Rectal smooth muscle tissue (tissue), 1 donor: ENCODE data around the gene CNNM2.
A peak's percentile ranks its signal among the peaks of the same experiment; 100 is the strongest.

ENCODE experiments used
- H3K27ac ChIP-seq: one replicate; pipeline ENCODE4 v1.7.0; 2013; ENCODE audit warnings: low read depth, low read length, inconsistent platforms
- H3K27me3 ChIP-seq: one replicate; pipeline ENCODE4 v1.7.0; 2013; ENCODE audit warnings: low read length; ENCODE audit not compliant: control insufficient read depth, insufficient read depth
- H3K36me3 ChIP-seq: one replicate; pipeline ENCODE4 v1.7.0; 2013; ENCODE audit warnings: low read length; ENCODE audit not compliant: control insufficient read depth, insufficient read depth
- H3K4me1 ChIP-seq: one replicate; pipeline ENCODE4 v1.7.0; 2013; ENCODE audit warnings: low read length; ENCODE audit not compliant: control insufficient read depth, insufficient read depth
- H3K4me3 ChIP-seq: one replicate; pipeline ENCODE4 v1.7.0; 2013; ENCODE audit warnings: low read length
- H3K9ac ChIP-seq: one replicate; pipeline ENCODE4 v1.7.0; 2013; ENCODE audit warnings: low read length

The CNNM2 gene

DNA sequence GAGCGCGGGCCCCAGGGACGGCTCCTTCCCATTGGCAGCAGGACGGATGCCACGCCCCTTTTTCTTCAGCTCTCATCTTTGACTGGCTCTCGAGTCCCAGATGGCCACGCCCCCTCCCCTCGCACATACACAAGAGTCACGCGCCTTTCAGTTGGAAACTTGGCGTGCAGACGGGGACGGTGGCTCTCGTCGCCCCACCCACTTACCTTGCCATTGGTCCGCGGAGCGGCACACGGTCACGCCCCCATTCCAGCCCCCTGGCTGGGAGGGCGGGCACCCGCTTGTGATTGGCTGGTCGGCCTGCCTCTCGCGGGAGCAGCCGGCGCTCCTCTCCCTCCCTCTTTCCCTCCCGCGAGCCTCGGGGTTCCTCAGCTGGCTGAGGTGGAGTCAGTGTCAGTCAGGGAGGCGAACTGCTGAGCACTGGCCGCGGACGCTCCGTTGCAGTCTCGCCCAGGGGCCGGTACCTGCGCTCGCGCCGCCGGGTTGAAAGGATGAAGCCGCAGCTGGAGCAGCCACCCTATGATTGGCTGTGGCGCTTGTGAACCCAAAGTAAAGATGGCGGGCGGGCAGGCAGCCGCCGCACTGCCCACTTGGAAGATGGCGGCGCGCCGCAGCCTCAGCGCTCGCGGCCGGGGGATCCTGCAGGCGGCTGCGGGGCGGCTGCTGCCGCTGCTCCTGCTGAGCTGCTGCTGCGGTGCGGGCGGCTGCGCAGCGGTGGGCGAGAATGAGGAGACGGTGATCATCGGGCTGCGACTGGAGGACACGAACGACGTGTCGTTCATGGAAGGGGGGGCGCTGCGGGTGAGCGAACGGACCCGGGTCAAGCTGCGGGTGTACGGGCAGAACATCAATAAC lies at the start of gene CNNM2:
Gene CNNM2, plus strand, starts transcription at position 333 of the 855 bp plus-strand sequence. Its CDS starts 187 bp downstream, at position 520.
- Histone ChIP-seq H3K27me3 (no peaks in the 10 kb centered on the region), H3K4me1 (peaks cover 4% of the 10 kb centered on the region)

DNA sequence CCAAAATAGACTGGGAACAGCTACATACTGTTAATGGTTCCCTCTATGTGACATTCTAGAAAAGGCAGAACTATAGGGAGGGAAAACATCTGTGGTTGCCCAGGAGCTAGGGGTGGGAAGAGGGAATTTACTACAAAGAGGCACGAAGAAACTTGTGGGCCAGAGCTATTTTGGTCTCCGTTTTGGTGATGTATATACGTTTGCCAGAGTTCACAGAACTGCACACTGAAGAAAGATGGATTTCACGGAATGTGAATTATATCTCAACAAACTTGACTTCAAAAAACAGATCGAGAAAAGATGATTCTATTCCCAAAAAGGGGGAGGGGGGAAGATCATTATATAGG lies 49.2 kb upstream of the CNNM2 start:
- Histone ChIP-seq H3K36me3 (no peaks in the 10 kb centered on the region), H3K9ac (peak overlapping the region; percentile 33), H3K27me3 (no peaks in the 10 kb centered on the region), H3K4me3 (peak overlapping the region; percentile 66), H3K4me1 (no peaks in the 10 kb centered on the region), H3K27ac (no peak overlapping the region)

More for the DNA sequence above, at the start of gene CNNM2:
- H3K9ac ChIP-seq = peak within 1 kb of the TSS; percentile 66
- H3K36me3 ChIP-seq = no peaks in the 10 kb centered on the region
- peak within 1 kb of the TSS; percentile 84 for H3K27ac ChIP-seq
- peak within 1 kb of the TSS; percentile 93 for H3K4me3 ChIP-seq

- Histone ChIP-seq H3K4me1 (no peaks in the 10 kb centered on the region), H3K27me3 (no peaks in the 10 kb centered on the region), H3K9ac (peak within 1 kb of the TSS; percentile 33), H3K36me3 (no peaks in the 10 kb centered on the region), H3K27ac (no peak within 1 kb of the TSS), H3K4me3 (peak within 1 kb of the TSS; percentile 82)
Observed at GRCh38 chr10:102869258-102870198, 48.6 kb upstream of the CNNM2 start, which contains the start of gene AS3MT. AS3MT (plus strand) TSS chr10:102869470; CDS start chr10:102869593, 123 bp downstream.

GRCh38 chr10:102870221-102870620 lies 47.9 kb upstream of the CNNM2 start:
- Histone ChIP-seq H3K4me1 (no peaks in the 10 kb centered on the region), H3K27me3 (no peaks in the 10 kb centered on the region), H3K4me3 (peak overlapping the region; percentile 82), H3K36me3 (no peaks in the 10 kb centered on the region), H3K27ac (no peak overlapping the region), H3K9ac (no peak overlapping the region)

DNA sequence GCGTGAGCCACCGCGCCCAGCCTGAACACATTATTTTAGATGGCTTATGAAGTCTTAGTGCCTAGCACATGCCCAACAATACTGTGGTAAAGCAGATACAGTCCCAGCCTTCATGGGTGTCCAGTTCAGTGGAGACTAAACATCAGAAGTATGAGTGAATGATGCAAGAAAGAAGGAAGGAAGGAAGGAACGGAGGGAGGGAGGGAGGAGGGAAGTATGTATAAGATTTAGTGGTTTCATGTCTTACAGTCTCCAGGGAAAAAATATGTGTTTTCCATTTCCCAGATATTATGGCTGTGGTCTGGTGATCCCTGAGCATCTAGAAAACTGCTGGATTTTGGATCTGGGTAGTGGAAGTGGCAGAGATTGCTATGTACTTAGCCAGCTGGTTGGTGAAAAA lies 45.9 kb upstream of the CNNM2 start:
- Histone ChIP-seq H3K27me3 (no peaks in the 10 kb centered on the region), H3K4me3 (no peak overlapping the region), H3K27ac (no peak overlapping the region), H3K4me1 (no peaks in the 10 kb centered on the region), H3K9ac (no peak overlapping the region), H3K36me3 (no peaks in the 10 kb centered on the region)

GRCh38 chr10:102876747-102877153 lies 41.3 kb upstream of the CNNM2 start:
- Histone ChIP-seq H3K36me3 (no peaks in the 10 kb centered on the region), H3K9ac (no peak overlapping the region), H3K27me3 (no peaks in the 10 kb centered on the region), H3K4me3 (no peak overlapping the region), H3K27ac (no peak overlapping the region), H3K4me1 (no peaks in the 10 kb centered on the region)

GRCh38 chr10:102878629-102879028 lies 39.5 kb upstream of the CNNM2 start:
- Histone ChIP-seq H3K4me3 (no peak overlapping the region), H3K36me3 (no peaks in the 10 kb centered on the region), H3K4me1 (no peaks in the 10 kb centered on the region), H3K27me3 (no peaks in the 10 kb centered on the region), H3K9ac (no peak overlapping the region), H3K27ac (no peak overlapping the region)

DNA sequence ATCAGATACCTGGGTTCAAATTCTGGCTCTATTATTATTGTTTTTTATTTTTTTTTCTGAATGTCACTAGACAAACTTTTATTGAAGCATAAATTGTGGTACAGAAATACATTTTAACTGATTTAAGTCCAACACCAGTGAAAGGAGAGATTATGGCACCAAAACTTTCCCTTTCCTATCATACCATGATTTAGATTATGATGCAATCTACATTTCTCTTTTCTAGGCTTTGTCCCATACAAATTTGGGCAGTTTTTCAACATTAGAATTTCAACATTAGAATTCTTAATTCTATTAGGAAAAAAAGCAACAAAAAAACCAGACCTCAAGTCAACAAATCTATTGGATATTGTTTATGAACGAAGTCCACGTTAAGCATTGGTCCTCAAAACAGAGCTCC lies 37.8 kb upstream of the CNNM2 start:
- Histone ChIP-seq H3K27ac (no peak overlapping the region), H3K4me3 (no peak overlapping the region), H3K36me3 (no peaks in the 10 kb centered on the region), H3K4me1 (no peaks in the 10 kb centered on the region), H3K9ac (no peak overlapping the region), H3K27me3 (no peaks in the 10 kb centered on the region)

- no peak overlapping the region for H3K4me3 ChIP-seq
- no peaks in the 10 kb centered on the region for H3K36me3 ChIP-seq
- H3K27me3 ChIP-seq = no peaks in the 10 kb centered on the region
- no peak overlapping the region for H3K9ac ChIP-seq
- H3K27ac ChIP-seq = no peak overlapping the region
- no peaks in the 10 kb centered on the region for H3K4me1 ChIP-seq
Observed at GRCh38 chr10:102888048-102888447, 30.0 kb upstream of the CNNM2 start.

GRCh38 chr10:102894466-102895213 lies 23.5 kb upstream of the CNNM2 start:
- Histone ChIP-seq H3K36me3 (no peaks in the 10 kb centered on the region), H3K27me3 (no peaks in the 10 kb centered on the region), H3K9ac (no peak overlapping the region), H3K4me1 (no peaks in the 10 kb centered on the region), H3K4me3 (no peak overlapping the region), H3K27ac (no peak overlapping the region)

DNA sequence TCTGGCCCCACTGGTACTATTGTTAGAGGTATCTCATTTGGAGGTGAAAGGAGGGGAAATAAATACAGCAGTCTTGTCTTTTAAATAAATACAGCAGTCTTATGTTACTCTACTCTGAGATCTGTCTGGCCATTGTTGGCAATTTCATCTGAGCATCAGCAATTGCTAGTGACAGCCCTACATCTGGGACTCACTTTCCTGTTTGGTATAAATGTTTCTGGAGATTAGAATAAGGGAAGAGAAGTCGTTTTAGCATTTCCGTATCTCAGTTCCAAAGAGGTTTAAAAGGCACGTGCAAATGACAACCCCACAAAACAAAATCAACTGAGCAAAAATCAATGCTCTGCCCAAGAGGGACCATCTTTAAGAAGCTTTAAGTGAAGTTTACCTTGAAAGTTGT lies 18.1 kb upstream of the CNNM2 start:
- Histone ChIP-seq H3K27me3 (no peaks in the 10 kb centered on the region), H3K4me3 (no peak overlapping the region), H3K4me1 (no peaks in the 10 kb centered on the region), H3K27ac (no peak overlapping the region), H3K36me3 (no peaks in the 10 kb centered on the region), H3K9ac (no peak overlapping the region)

DNA sequence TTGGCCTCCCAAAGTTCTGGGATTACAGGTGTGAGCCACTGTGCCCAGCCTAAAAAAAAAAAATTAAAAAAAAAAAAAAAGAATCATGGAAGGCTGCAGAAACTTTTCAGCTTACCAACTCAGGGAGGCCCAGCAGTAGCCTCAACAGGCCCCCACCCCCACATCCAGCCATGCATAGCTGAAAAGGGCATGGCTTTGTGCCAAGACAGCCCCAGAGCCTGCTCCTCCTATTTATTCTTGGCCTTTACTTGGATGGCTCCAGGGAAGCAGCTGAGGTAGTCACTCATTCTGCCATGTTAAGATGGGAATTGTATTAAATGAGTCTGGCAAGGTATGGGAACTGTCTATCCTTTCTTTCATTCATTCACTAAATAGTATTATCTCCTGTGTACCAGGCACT lies 13.7 kb upstream of the CNNM2 start:
- Histone ChIP-seq H3K27ac (no peak overlapping the region), H3K4me1 (no peaks in the 10 kb centered on the region), H3K9ac (no peak overlapping the region), H3K36me3 (no peaks in the 10 kb centered on the region), H3K4me3 (no peak overlapping the region), H3K27me3 (no peaks in the 10 kb centered on the region)
